Right ventricle myocardium inferior (tissue), 1 donor: ENCODE data around the gene CREM. TPM values are rescaled to one million over a fixed set of nuclear protein-coding genes. Genes with fewer than 3 reads are reported as not detected.

ENCODE experiments used
- ATAC-seq: fragments of 200-7000 bp; cut with Tn5 transposase; one replicate; pipeline ENCODE4 v1.9.1; 2020; ENCODE audit warnings: mild to moderate bottlenecking, moderate library complexity
- DNase-seq: peaks from one replicate; pipeline ENCODE4 v3.0.0; 2021; ENCODE audit errors: missing footprints
- intact Hi-C: fragments of 100-400 bp; cut with DNase I; formaldehyde crosslinking; loops from one replicate; pipeline ENCODE4 v1.11.0; 2022
- microRNA-seq: library from miRNA; unstranded; fragments of <30 nt; microRNA quantifications from one replicate; pipeline ENCODE4 v1.2.0, GENCODE V29; 2020
- total RNA-seq: library from RNA; stranded (reverse); fragmentation: NEBNext Ultra II Directional; extraction: Animal tissue kit (Norgen Biotek cat#: 25700); gene quantifications from one replicate; pipeline ENCODE4 v1.2.1, GENCODE V29; 2021
- donor health status: DM: no; HTN: yes; CAD: no; lungs with severe emphysema.

The CREM gene
- total RNA-seq, 1 donor from 2014 or later: 63.7 TPM

DNA sequence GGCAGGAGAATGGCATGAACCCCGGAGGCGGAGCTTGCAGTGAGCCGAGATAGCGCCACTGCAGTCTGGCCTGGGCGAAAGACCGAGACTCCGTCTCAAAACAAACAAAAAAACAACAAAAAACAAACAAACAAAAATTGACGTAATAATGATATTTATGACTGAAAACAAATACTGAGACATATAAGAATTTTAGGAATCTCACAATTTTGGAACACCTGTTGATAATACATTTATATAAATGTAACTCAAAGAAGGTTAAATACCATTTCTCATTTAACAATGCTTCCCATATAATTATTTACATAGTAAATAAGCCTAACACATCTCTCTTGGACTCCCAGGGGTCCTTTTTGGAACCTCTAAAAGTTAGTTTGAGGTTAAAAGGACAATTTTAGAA is 107.4 kb downstream of the CREM start:
- ATAC-seq: no peak
- DNase-seq: no peak
- intact Hi-C loops: no loop called here

- DNase-seq (no peak), ATAC-seq (no peak)
- intact Hi-C loops: no loop called here
Measured at GRCh38 chr10:35236739-35237138, 110.1 kb downstream of the CREM start.

- intact Hi-C loops: no loop called here
- no peak for ATAC-seq
- no peak for DNase-seq
Measured at GRCh38 chr10:35237766-35238512, 111.3 kb downstream of the CREM start.

DNA sequence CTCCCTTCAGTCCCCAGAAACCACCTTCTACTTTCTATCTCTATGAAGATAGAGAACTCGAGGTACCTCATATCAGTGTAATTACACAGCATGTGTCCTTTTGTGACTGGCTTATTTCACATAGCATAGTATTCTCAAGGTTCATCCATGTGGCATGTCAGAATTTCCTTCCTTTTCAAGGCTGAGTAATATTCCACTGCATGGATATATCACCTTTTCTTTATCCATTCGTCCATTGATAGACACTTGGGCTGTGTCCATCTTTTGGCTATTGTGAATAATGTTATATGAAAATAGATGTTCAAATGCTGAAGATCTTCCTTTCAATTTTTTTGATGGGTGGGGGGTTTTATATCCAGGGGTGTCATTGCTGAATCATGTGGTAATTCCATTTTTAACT is 117.9 kb downstream of the CREM start:
- intact Hi-C loops: loop anchor here (5.0 to 10.0 kb wide), 3 partner anchors 83 to 350 kb away; no protein-coding TSS in a partner anchor
- ATAC-seq (no peak), DNase-seq (no peak)

GRCh38 chr10:35246770-35247343 is 120.2 kb downstream of the CREM start:
- DNase-seq (no peak), ATAC-seq (no peak)
- intact Hi-C loops: loop anchor here (10.0 kb wide), 2 partner anchors 318 to 348 kb away; no protein-coding TSS in a partner anchor

DNA sequence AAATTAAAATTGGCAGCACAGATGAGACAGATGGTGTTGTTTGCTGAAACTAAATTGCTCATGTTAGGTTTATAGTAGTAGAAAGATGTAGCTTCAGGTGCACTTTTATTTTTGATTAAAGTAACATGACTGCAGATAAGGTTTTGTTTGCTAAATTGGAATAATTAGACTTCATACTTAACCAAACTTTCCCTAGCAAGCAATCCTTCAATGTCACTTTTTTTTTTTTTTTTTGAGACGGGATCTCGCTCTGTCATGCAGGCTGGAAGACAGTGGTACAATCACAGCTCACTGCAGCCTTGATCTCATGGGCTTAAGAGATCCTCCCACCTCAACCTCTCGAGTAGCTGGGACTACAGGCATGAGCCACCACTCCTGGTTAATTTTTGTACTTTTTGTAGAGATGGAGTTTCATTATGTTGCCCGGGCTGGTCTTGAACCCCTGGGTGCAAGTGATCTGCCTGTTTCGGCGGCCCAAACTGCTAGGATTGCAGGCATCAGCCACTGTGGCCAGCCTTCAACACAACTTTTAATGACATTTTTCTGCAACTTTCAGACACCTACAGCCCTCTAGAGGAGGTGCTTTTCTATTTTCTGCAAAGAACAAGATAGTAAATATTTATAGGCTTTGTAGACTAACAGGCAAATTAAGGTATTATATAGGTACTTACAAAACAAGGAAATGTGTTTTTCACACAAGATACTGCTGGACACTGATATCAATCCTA is 124.9 kb downstream of the CREM start:
- no peak for DNase-seq
- no peak for ATAC-seq
- intact Hi-C loops: no loop called here

DNA sequence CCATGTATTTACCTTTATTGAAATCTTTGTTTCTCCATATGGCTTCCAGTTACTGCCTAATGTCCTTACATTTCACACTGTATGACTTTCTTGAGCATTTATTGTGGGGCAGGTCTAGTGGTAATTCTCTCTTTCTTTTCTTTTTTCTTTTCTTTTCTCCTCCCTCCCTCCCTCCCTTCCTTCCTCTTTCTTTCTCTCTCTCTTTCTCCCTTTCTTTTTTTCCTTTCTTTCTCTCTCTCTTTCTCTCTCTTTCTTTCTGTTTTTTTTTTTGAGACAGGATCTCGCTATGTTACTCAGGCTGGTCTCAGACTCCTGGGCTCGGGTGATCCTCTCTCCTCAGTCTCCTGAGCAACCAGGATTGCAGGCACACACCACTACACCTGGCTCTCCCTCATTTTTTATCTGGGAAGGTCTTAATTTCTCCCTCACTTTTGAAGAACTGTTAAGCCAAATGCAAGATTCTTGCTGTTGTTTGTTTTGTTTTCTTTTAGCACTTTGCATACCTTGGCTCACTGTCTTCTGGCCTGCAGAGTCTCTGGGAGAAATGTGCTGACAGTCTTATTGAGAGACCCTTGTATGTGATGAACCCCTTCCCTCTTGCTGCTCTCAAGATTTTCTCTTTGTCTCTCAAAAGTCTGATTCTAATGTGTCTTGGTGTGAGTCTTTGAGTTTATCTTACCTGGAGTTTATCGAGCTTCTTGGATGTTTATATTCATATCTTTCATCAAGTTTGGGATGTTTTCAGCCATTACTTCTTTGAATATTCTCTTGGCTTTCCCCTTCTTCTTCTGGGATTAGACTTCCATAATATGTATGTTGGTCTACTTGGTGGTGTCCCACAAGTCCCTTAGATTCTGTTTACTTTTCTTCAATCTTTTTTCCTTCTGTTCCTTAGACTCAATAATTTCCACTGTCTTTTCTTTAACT is 130.7 kb downstream of the CREM start:
- intact Hi-C loops: no loop called here
- no peak for DNase-seq
- ATAC-seq: no peak

- no peak for DNase-seq
- ATAC-seq: no peak
- intact Hi-C loops: no loop called here
Measured at GRCh38 chr10:35259769-35260397, 133.2 kb downstream of the CREM start.

DNA sequence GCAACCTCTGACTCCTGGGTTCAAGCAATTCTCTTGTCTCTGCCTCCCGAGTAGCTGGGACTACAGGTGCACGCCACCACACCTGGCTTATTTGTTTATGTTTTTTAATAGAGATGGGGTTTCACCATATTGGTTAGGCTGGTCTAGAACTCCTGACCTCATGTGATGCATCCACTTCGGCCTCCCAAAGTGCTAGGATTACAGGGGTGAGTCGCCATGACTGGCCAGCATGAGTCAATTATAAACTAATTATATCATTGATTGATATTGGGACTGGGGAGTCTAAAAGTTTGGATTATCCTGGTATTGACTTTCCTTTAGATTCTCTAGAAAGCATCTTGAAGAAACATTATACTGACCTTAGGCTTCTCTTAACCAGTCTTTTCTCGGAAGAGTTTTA is 135.8 kb downstream of the CREM start:
- DNase-seq: no peak
- ATAC-seq: no peak
- intact Hi-C loops: no loop called here

Small RNAs within 50 kb of the gene (microRNA-seq; reads per million reads assigned to microRNA genes)
- gene MIR3611: 4.3 reads per million, percentile 8 among the genes with 10 or more reads in this experiment

Other genes starting within 250 kb of the CREM start
- 39.6 TPM for gene CUL2, start 36.5 kb upstream of the CREM start, total RNA-seq
- gene CCNY, start 209.7 kb downstream of the CREM start, total RNA-seq: 91.8 TPM